ENCODE data around the gene COG3.

DNA sequence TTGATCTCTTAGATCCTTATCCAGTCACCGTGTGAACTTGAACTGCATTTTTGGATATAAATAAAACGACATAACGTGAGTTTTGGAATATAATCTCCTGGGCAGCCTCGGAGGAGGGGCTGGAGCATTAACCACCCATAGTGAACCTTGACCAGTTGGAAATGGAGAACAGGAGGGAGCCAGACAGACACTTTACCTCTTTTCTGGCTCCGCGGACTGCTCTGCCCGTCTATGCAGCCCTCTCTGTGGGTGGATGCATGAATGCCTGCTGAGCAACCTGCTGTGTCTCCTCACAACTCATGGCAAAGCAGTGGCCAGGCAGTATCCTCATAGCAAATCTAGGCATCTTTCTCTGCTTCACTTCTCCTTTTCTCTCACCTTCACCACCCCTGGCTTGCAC is 10.5 kb upstream of the COG3 start:
- TF ChIP-seq CTCF (IDR thresholded peaks at IDR 0.05 in 8 of 11, conservative IDR thresholded peaks at IDR 0.05 in 3 of 11) (no peak), POLR2A (IDR thresholded peaks at IDR 0.05) (no peak), POLR2AphosphoS5 (IDR thresholded peaks at IDR 0.05) (no peak)
